Stimulated activated CD8-positive, alpha-beta memory T cell treated with anti-CD3 and anti-CD28 coated beads, Interleukin-2, amount 100 ng/mL, for 48 hours (primary cell): ENCODE data around the gene TPK1.
A peak's percentile ranks its signal among the peaks of the same experiment; 100 is the strongest.
"Not testable (repeated sequence)": the region's sequence is repeated elsewhere in the genome, so short reads cannot be mapped to it uniquely, and the experiment has no call there.

ENCODE experiments used
- DNase-seq, 2 donors: peaks; one replicate each; pipeline ENCODE4 v3.0.0-alpha.2; 2020; ENCODE audit warnings: low read depth in 2 of 2

Gene TPK1

GRCh38 chr7:144824360-144824759, 11.5 kb downstream of the TPK1 start:
- DNase-seq = no peak

GRCh38 chr7:144822223-144822622, 13.6 kb downstream of the TPK1 start:
- DNase-seq = no peak

- DNase-seq = no peak
Measured at GRCh38 chr7:144821067-144821466, 14.8 kb downstream of the TPK1 start.

- no peak for DNase-seq
Measured at GRCh38 chr7:144820552-144820951, 15.3 kb downstream of the TPK1 start.

- DNase-seq = no peak
Measured at GRCh38 chr7:144819566-144819965, 16.3 kb downstream of the TPK1 start.

- no peak for DNase-seq
Measured at GRCh38 chr7:144818511-144818910, 17.3 kb downstream of the TPK1 start.

- DNase-seq = no peak
Measured at GRCh38 chr7:144817001-144817400, 18.9 kb downstream of the TPK1 start.

- DNase-seq = no peak
Measured at GRCh38 chr7:144814299-144814698, 21.6 kb downstream of the TPK1 start.

GRCh38 chr7:144812379-144813283, 23.2 kb downstream of the TPK1 start:
- DNase-seq = peak in 1 of 2 donors; percentile 12

- no peak for DNase-seq
Measured at GRCh38 chr7:144805627-144806239, 30.1 kb downstream of the TPK1 start.

- DNase-seq = not testable (repeated sequence)
Measured at GRCh38 chr7:144800678-144801436, 35.0 kb downstream of the TPK1 start.

GRCh38 chr7:144796919-144797318, 38.9 kb downstream of the TPK1 start:
- no peak for DNase-seq

GRCh38 chr7:144792050-144792449, 43.8 kb downstream of the TPK1 start:
- no peak for DNase-seq

- DNase-seq = no peak
Measured at GRCh38 chr7:144791488-144791887, 44.4 kb downstream of the TPK1 start.

- no peak for DNase-seq
Measured at GRCh38 chr7:144787127-144787526, 48.7 kb downstream of the TPK1 start.

GRCh38 chr7:144786522-144786921, 49.3 kb downstream of the TPK1 start:
- no peak for DNase-seq

- DNase-seq = no peak
Measured at GRCh38 chr7:144786079-144786478, 49.8 kb downstream of the TPK1 start.

GRCh38 chr7:144785521-144785920, 50.3 kb downstream of the TPK1 start:
- DNase-seq = no peak

GRCh38 chr7:144784943-144785342, 50.9 kb downstream of the TPK1 start:
- DNase-seq = no peak

GRCh38 chr7:144784441-144784840, 51.4 kb downstream of the TPK1 start:
- DNase-seq = no peak

- no peak for DNase-seq
Measured at GRCh38 chr7:144782883-144783282, 53.0 kb downstream of the TPK1 start.

GRCh38 chr7:144780071-144780608, 55.7 kb downstream of the TPK1 start:
- DNase-seq = no peak
